ACC112 (cell line): ENCODE measurements around the gene CNTFR.
"Not testable (repeated sequence)": the region's sequence is repeated elsewhere in the genome, so short reads cannot be mapped to it uniquely, and the experiment has no call there.

Source experiments
- H2AFZ ChIP-seq: fragments of 200-600 bp; sonication (generic); one replicate; pipeline ENCODE4 v1.6.0; 2017; ENCODE audit warnings: antibody characterized with exemption, low read length; ENCODE audit not compliant: unreplicated experiment
- H3K27ac ChIP-seq: fragments of 200-600 bp; sonication (generic); 2 replicates; pipeline ENCODE4 v1.5.1; 2014; ENCODE audit warnings: low read depth, mild to moderate bottlenecking, antibody characterized with exemption, low read length, moderate library complexity
- H3K27me3 ChIP-seq: fragments of 200-600 bp; sonication (generic); 2 replicates; pipeline ENCODE4 v1.6.1; 2014; ENCODE audit warnings: mild to moderate bottlenecking, antibody characterized with exemption, low read length, moderate library complexity, mixed read lengths; ENCODE audit not compliant: insufficient read depth
- H3K36me3 ChIP-seq: fragments of 200-600 bp; sonication (generic); 2 replicates; pipeline ENCODE4 v1.6.1; 2016; ENCODE audit warnings: mild to moderate bottlenecking, antibody characterized with exemption, low read length, moderate library complexity, mixed read lengths; ENCODE audit not compliant: insufficient read depth
- H3K4me1 ChIP-seq: fragments of 200-600 bp; sonication (generic); one replicate; pipeline ENCODE4 v1.6.1; 2016; ENCODE audit warnings: low read length, mixed read lengths; ENCODE audit not compliant: insufficient read depth, unreplicated experiment, control insufficient read depth
- H3K4me3 ChIP-seq: fragments of 200-600 bp; sonication (generic); 2 replicates; pipeline ENCODE4 v1.5.1; 2014; ENCODE audit warnings: mild to moderate bottlenecking, low read depth, low read length
- H3K79me2 ChIP-seq: fragments of 200-600 bp; sonication (generic); one replicate; pipeline ENCODE4 v1.6.0; 2016; ENCODE audit warnings: low read length; ENCODE audit not compliant: control insufficient read depth, unreplicated experiment, insufficient read depth

The CNTFR gene

DNA sequence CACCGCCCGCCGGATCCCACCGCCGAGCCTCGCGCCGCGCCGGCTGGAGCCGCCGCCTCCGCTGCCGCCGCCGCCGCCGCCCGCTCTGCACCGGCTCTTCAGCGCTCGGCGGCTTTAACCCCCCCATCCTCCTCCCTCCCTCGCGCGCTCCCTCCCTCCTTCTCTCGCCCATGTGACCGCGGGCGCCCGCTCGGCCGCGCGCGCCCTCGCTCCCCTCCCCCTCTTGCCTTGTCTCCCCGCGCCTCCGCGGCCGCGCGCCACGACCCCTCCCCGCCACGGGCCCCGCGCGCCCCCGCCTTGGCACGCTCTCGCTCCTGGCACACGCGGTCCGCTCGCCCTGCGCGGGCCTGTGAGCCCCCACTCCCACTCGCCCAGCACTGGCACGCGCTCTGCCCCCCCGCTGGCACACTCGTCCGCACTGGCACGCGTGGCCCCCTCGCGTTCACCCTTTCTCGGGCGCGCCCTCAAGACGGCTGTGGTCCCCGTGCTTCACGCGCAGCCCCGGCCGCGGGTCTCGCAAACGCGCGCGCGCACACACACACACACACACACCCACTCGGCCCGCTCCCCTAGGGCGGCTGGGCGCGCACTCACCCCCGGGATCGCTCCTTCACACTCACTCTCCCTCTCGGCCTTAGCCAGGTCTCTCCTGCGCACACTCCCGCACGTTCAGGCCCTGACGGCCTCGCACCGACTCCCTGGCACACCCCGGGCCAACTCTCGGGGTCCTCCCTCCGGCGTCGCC lies at the start of gene CNTFR:
TSS of gene CNTFR (minus strand) at position 89 of the 745 bp plus-strand sequence. CDS start 20,743 bp downstream, outside the sequence.
- Histone ChIP-seq H3K79me2 (no peaks in the 10 kb centered on the region), H3K4me1 (no peaks in the 10 kb centered on the region), H3K27ac (no peak within 1 kb of the TSS), H3K4me3 (peak within 1 kb of the TSS; percentile 65), H2AFZ (peak within 1 kb of the TSS; percentile 48), H3K36me3 (no peaks in the 10 kb centered on the region), H3K27me3 (peaks cover 94% of the 10 kb centered on the region)

- H3K36me3 ChIP-seq, H3K27me3 ChIP-seq, H2AFZ ChIP-seq, H3K4me3 ChIP-seq, H3K27ac ChIP-seq: not testable (repeated sequence)
- Histone ChIP-seq H3K4me1 (peaks cover 18% of the 10 kb centered on the region), H3K79me2 (peaks cover 23% of the 10 kb centered on the region)
Observed at GRCh38 chr9:34639322-34639721, 49.8 kb upstream of the CNTFR start.

- Histone ChIP-seq H3K4me3 (peak overlapping the region; percentile 98), H3K4me1 (peaks cover 18% of the 10 kb centered on the region), H3K27me3 (no peaks in the 10 kb centered on the region), H2AFZ (peak overlapping the region; percentile 91), H3K79me2 (peaks cover 23% of the 10 kb centered on the region), H3K36me3 (no peaks in the 10 kb centered on the region), H3K27ac (no peak overlapping the region)
Observed at GRCh38 chr9:34638138-34638445, 48.6 kb upstream of the CNTFR start.

DNA sequence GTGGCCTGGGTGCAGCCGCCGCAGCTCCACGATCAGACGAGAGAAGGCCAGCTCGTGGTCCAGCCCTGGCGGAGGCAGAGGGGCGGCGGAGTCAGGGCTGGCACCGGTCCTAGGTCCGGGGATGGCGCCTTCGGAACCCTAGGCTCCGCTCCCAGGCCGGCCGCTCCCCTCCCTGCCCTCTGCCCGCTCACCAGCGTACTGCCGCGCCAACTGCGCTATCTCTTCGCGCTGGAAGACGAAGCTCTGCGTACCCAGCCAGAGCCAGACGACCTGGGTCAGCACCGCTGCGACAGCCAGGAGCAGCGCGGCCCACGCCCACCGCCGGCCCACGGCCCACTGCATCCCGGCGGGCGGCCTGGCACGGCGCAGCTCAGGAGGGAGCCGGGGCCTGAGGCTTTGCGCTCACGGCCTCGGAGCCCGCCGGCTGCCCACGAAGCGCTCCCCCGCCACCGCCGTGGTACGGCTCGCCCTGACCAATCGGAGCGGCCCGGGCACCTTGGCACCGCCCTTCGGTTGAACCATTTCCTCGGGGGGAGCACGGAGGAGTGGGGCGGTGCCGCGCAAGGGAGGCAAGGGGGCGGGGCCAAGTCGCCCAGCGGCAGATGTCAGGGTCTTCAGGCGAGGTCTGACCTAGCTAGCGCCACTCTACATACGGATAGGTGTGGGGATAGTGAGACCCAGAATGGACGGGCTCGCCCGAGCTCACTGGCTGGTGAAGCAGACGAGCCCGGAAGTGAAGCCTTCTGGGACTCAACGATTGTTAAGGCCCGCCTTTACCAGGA lies 48.0 kb upstream of the CNTFR start, which contains the start of gene SIGMAR1:
TSS of gene SIGMAR1 (minus strand) at position 432 of the 782 bp plus-strand sequence. CDS start at position 342, 90 bp downstream.
- Histone ChIP-seq H3K36me3 (no peaks in the 10 kb centered on the region), H3K4me3 (peak within 1 kb of the TSS; percentile 98), H3K4me1 (peaks cover 18% of the 10 kb centered on the region), H3K79me2 (peaks cover 23% of the 10 kb centered on the region), H3K27me3 (no peaks in the 10 kb centered on the region), H3K27ac (peak within 1 kb of the TSS; percentile 2; the same call in 1 of the 2 replicates), H2AFZ (peak within 1 kb of the TSS; percentile 91)

DNA sequence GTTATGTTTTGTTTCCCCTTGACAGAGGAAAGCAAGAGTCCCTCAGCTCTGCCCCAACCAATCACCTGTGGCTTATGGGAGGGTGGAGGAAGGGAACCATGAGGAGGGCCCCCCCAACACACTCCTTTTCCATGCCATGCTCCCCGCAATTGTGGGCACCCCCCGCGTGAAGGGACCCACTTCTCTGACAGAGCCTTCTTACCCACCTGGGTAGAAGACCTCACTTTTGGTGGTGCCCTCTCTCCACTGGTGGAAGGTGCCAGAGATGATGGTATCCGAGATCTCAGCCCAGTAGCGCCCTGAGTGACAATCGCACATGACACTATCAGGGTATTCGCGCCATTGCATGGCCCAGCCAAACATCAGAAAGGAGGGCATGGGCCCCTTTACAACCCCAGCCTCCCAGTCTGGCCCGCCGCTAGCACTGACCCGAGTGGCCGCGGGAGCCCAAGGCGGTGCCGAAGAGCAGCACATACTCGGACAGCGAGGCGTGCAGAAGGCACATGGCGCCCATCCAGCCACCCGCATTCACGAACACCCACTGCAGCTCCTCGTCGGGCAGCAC lies 47.3 kb upstream of the CNTFR start:
- Histone ChIP-seq H3K27ac (peak overlapping the region; percentile 2; the same call in 1 of the 2 replicates), H3K36me3 (no peaks in the 10 kb centered on the region), H2AFZ (peak overlapping the region; percentile 79), H3K27me3 (no peaks in the 10 kb centered on the region), H3K4me3 (peak overlapping the region; percentile 98), H3K79me2 (peaks cover 23% of the 10 kb centered on the region), H3K4me1 (peaks cover 18% of the 10 kb centered on the region)

DNA sequence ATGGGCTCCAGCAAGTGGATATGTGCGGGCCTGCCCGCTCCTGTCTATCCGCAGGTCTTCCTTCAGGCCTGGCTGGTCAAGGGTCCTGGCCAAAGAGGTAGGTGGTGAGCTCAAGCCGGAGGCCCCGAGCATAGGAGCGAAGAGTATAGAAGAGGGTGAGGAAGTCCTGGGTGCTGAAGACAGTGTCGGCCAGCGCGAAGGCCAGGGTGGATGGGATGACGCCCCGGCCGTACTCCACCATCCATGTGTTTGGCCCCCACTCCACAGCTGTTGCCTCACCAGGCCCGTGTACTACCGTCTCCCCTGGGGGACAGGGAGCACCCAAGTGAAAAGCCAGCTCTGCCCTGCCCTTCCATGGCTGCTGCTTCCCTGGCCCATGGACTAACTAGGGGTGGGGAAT lies 46.0 kb upstream of the CNTFR start:
- H3K79me2 ChIP-seq: peaks cover 23% of the 10 kb centered on the region
- H3K4me3 ChIP-seq: peak overlapping the region; percentile 98
- no peaks in the 10 kb centered on the region for H3K27me3 ChIP-seq
- H3K36me3 ChIP-seq: no peaks in the 10 kb centered on the region
- H3K4me1 ChIP-seq: peaks cover 15% of the 10 kb centered on the region
- no peak overlapping the region for H2AFZ ChIP-seq
- no peak overlapping the region for H3K27ac ChIP-seq

- H3K4me1 ChIP-seq: peaks cover 15% of the 10 kb centered on the region
- no peak overlapping the region for H3K27ac ChIP-seq
Observed at GRCh38 chr9:34634551-34635248, 45.2 kb upstream of the CNTFR start.

DNA sequence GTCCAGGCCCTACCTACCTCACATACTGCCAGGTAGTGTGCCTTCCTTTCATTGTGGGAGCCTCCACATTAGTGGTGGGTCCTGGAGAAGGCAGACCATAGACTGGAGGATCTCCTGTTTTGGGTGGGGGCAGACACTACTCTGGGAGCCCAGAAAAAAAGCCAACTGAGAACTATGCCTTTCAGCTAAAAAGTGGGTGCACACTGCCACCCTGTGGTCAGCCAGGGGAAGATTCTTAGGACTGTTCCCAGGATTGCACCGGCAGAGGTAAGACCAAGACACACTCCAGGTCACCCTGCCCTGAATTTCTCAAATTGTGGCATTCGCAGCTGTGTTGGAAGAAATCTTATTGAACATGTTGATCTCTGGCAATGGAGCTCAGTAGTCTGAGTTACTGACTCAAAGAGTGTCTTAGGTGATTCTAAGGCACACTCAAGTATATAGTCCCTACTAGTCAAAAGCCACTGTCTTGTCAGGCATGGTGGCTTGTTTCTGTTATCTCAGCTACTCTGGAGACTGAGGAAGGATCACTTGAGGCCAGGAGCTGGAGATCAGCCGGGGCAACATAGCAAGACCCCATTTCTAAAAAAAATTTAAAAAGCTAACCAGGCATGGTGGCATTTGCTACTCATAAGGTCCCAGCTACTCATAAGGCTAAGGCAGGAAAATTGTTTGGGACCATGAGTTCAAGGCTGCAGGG lies 44.5 kb upstream of the CNTFR start:
- no peak overlapping the region for H3K4me3 ChIP-seq
- peaks cover 15% of the 10 kb centered on the region for H3K27me3 ChIP-seq
- H3K27ac ChIP-seq: no peak overlapping the region
- H3K4me1 ChIP-seq: peaks cover 15% of the 10 kb centered on the region
- no peak overlapping the region for H2AFZ ChIP-seq
- H3K79me2 ChIP-seq: peaks cover 23% of the 10 kb centered on the region
- H3K36me3 ChIP-seq: no peaks in the 10 kb centered on the region

More at GRCh38 chr9:34634551-34635248, 45.2 kb upstream of the CNTFR start:
- H2AFZ ChIP-seq: no peak overlapping the region
- H3K36me3 ChIP-seq: no peaks in the 10 kb centered on the region
- H3K79me2 ChIP-seq: peaks cover 23% of the 10 kb centered on the region
- H3K4me3 ChIP-seq: no peak overlapping the region; the same call in 1 of the 2 replicates
- H3K27me3 ChIP-seq: peaks cover 8% of the 10 kb centered on the region

DNA sequence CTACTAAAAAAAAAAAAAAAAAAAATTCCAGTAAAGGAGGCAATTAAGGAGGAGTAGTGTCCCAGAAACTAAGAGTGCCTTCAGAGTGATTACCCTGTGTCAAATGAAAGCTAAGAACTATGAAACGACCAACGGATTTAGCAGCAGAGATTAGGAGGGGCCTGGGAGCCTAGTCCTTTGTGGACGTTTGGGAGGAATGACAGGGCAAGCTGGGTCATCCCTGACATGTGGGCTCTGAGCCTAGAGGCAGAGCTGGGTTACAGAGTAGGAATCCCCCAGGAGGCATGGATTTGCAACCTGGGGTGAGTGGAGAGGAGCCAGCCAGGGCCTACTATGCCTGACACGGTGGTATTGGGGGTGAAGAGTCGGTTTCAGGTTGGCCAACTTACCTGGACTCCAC lies 43.6 kb upstream of the CNTFR start:
- H3K4me3 ChIP-seq: no peak overlapping the region
- H3K27me3 ChIP-seq: peaks cover 23% of the 10 kb centered on the region
- H3K4me1 ChIP-seq: peaks cover 15% of the 10 kb centered on the region
- H2AFZ ChIP-seq: no peak overlapping the region
- H3K36me3 ChIP-seq: no peaks in the 10 kb centered on the region
- H3K27ac ChIP-seq: no peak overlapping the region
- H3K79me2 ChIP-seq: peaks cover 23% of the 10 kb centered on the region
